Transverse colon (tissue), 4 donors: ENCODE results near the gene SLC43A3. TPM values are rescaled to one million over a fixed set of nuclear protein-coding genes. Genes with fewer than 3 reads are reported as not detected.

ENCODE experiments used
- DNase-seq: peaks from one replicate; pipeline ENCODE4 v3.0.0-alpha.2; 2019
- H3K27ac ChIP-seq, 4 donors: fragments of 200-600 bp; sonication (generic); 2 replicates each; pipeline ENCODE4 v1.5.1; 2016 to 2018; ENCODE audit warnings: inconsistent platforms in 4 of 4
- H3K27me3 ChIP-seq: fragments of 200-600 bp; sonication (generic); 2 replicates; pipeline ENCODE4 v1.5.1; 2017; ENCODE audit warnings: inconsistent platforms
- H3K36me3 ChIP-seq, 4 donors: fragments of 200-600 bp; sonication (generic); 2 replicates each; pipeline ENCODE4 v1.5.1; 2017 to 2019; ENCODE audit warnings: inconsistent platforms in 4 of 4
- H3K4me1 ChIP-seq, 4 donors: fragments of 200-600 bp; sonication (generic); 2 replicates each; pipeline ENCODE4 v1.5.1; 2017 to 2020; ENCODE audit warnings: inconsistent platforms in 4 of 4
- H3K4me3 ChIP-seq, 4 donors: fragments of 200-600 bp; sonication (generic); 1 replicate in 1 of 4; 2 replicates in 3 of 4; pipeline versions ENCODE4 v1.5.1 to v1.6.1; 2017 to 2019; ENCODE audit warnings: inconsistent platforms in 4 of 4
- H3K9me3 ChIP-seq, 2 donors: fragments of 200-600 bp; sonication (generic); 2 replicates each; pipeline ENCODE4 v1.5.1; 2017 to 2019; ENCODE audit warnings: inconsistent platforms in 2 of 2
- EP300 ChIP-seq: sonication (generic); formaldehyde crosslinking; IDR thresholded peaks from one replicate; pipeline ENCODE4 v1.6.1; 2017; ENCODE audit warnings: antibody characterized with exemption, low read depth
- POLR2A ChIP-seq: fragments of 450-650 bp; IDR thresholded peaks from one replicate; pipeline ENCODE4 v1.6.1; 2016; ENCODE audit warnings: antibody characterized with exemption, mild to moderate bottlenecking, moderate library complexity
- POLR2AphosphoS5 ChIP-seq, 3 donors: sonication (generic); formaldehyde crosslinking; IDR thresholded peaks; one replicate each; pipeline ENCODE4 v1.6.1; 2016; ENCODE audit warnings: antibody characterized with exemption in 3 of 3
- WGBS, 2 donors: methylation state at CpG; one replicate each; pipeline ENCODE4 v1.1.5; 2018; ENCODE audit warnings: low coverage in 1 of 2; 5-methylcytosine and 5-hydroxymethylcytosine counted together
- in situ Hi-C, 4 donors: fragments of 200-750 bp; cut with MboI; loops; one replicate each; pipeline versions ENCODE4 v1.15.0 to v1.15.1; 2017; ENCODE audit warnings: low sequenced_read_pairs in 3 of 4, low pct_ligation_motif_present in 1 of 4, low pct_unique_long_range_greater_than_20kb in 1 of 4
- intact Hi-C: fragments of 100-400 bp; cut with DNase I; formaldehyde crosslinking; loops from one replicate; pipeline ENCODE4 v1.15.1; 2023; ENCODE audit warnings: low total_unique reads
- total RNA-seq, 4 donors: library from RNA; depleted of rRNA; stranded (reverse); fragments of >200 nt; gene quantifications; one replicate each; pipeline ENCODE4 v1.1.0, GENCODE V29; 2016
- TF ChIP-seq, protein P1 (sequence below), 5 experiments: fragments of 200-600 bp in 3 of 5; fragments of 450-650 bp in 2 of 5; sonication (generic) in 3 of 5; IDR thresholded peaks; 1 replicate in 2 of 5; 2 replicates in 3 of 5; pipeline ENCODE4 v1.5.1; 2016 to 2017; ENCODE audit warnings: antibody characterized with exemption in 5 of 5, inconsistent platforms in 3 of 5, mild to moderate bottlenecking in 2 of 5, moderate library complexity in 1 of 5

SLC43A3 gene
- total RNA-seq, 4 donors from 2014 or later, result 6.0 to 35.9 (median 19.4) TPM

DNA sequence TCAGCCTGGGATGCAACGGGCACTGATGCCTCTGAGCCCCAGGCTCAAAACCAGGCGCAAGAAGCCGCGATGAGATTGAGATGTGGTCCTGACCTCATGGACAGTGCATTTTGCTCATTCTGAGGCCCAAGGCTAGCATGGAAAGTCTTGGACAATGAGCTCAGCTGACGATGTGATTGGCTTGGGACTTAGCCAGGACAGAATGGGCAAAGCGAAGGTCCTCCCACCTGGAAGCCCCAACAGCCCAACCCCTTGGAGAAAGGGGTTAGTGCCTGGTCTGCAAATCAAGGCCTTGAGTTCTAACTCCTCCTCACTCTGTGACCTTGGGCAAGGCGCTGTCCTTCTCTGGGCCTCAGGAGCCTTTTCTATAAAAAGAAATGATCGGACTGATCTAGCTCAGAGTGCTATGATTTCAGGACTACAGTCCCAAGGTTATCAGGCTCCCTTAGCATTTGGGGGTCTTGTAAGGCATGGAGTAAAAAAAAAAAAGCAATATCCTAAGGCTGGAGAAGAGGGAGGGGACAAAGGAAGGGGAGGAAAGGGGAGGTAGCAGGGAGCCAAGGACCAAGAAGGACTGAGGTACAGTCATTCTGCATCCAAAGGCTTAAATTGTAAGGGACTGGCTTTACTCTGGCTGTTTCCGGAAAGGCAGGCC, 2.7 kb downstream of the SLC43A3 start:
- Histone ChIP-seq H3K27me3 (no peaks in the 10 kb centered on the region), H3K4me1 (peaks cover 18 to 43% (median 29%) of the 10 kb centered on the region in 4 donors), H3K9me3 (no peaks in the 10 kb centered on the region), H3K4me3 (no peak overlapping the region), H3K36me3 (no peaks in the 10 kb centered on the region), H3K27ac (peak overlapping the region; percentile 86 to 94 (median 88))
- intact Hi-C loops (no loop called here), in situ Hi-C loops (no loop called here)
- DNase-seq, result no peak
- 81 to 90% methylated on average over 5 to 9 of the region's 9 CpGs for WGBS, 2 donors
- TF ChIP-seq EP300 (no peak), POLR2A (no peak), POLR2AphosphoS5 (IDR thresholded peaks at IDR 0.05) (no peak)
- TF ChIP-seq, protein P1, sequence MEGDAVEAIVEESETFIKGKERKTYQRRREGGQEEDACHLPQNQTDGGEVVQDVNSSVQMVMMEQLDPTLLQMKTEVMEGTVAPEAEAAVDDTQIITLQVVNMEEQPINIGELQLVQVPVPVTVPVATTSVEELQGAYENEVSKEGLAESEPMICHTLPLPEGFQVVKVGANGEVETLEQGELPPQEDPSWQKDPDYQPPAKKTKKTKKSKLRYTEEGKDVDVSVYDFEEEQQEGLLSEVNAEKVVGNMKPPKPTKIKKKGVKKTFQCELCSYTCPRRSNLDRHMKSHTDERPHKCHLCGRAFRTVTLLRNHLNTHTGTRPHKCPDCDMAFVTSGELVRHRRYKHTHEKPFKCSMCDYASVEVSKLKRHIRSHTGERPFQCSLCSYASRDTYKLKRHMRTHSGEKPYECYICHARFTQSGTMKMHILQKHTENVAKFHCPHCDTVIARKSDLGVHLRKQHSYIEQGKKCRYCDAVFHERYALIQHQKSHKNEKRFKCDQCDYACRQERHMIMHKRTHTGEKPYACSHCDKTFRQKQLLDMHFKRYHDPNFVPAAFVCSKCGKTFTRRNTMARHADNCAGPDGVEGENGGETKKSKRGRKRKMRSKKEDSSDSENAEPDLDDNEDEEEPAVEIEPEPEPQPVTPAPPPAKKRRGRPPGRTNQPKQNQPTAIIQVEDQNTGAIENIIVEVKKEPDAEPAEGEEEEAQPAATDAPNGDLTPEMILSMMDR (IDR thresholded peaks at IDR 0.05), result no peak

DNA sequence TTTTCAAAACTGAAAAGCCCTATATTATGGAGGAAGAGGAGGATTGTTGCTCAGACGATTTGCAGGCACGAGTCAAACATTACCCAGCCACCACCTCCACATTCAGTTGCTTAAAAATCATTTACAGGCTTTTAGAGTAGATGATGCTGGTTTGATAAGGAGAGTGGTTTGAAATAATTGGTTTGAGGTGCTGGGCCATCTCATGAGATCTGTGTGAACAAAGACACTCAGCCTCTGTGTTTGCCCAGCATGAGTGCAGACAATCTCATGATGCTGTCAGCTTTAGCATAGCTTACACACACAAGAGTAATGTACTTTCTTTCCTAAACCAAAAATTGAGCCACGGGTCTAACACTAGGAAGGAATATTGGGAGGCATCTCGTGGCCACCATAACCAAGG, 4.3 kb downstream of the SLC43A3 start:
- intact Hi-C loops (no loop called here), in situ Hi-C loops (no loop called here)
- Histone ChIP-seq H3K4me1 (peaks cover 16 to 38% (median 25%) of the 10 kb centered on the region in 4 donors), H3K4me3 (no peak overlapping the region), H3K27me3 (no peaks in the 10 kb centered on the region), H3K27ac (no peak overlapping the region), H3K9me3 (no peaks in the 10 kb centered on the region), H3K36me3 (peaks cover 0 to 3% (median 0%) of the 10 kb centered on the region in 4 donors)
- WGBS, 2 donors, result 81 to 90% methylated on average over 4 of the region's 4 CpGs
- DNase-seq, result no peak
- TF ChIP-seq, protein P1 (IDR thresholded peaks at IDR 0.05), result no peak
- TF ChIP-seq POLR2AphosphoS5 (IDR thresholded peaks at IDR 0.05) (no peak), POLR2A (no peak), EP300 (no peak)

DNA sequence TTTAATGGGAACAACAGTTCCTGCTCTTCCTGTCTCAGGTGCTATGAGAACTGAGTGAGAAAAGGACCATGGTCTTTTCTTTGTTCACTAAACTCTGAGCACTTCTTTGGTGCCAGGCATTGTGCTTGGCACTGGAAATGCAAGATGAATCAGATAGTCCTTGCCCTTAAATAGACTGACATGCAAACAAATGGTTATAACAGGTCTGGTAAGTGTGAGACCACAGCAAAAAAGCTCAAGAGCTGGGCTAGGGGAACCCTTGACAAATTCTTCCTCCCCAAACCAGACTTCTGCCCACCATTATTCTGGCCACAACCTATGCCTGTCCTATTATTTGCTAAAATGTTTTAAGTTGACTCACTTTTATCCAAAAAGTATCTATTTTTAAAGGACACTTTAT, 5.1 kb downstream of the SLC43A3 start:
- H3K4me3 ChIP-seq, result no peak overlapping the region
- intact Hi-C loops (no loop called here), in situ Hi-C loops (no loop called here)
- H3K36me3 ChIP-seq, result peaks cover 0 to 6% (median 0%) of the 10 kb centered on the region in 4 donors
- peaks cover 8 to 30% (median 19%) of the 10 kb centered on the region in 4 donors for H3K4me1 ChIP-seq
- H3K9me3 ChIP-seq, result no peaks in the 10 kb centered on the region
- no peak overlapping the region for H3K27ac ChIP-seq
- H3K27me3 ChIP-seq, result no peaks in the 10 kb centered on the region
- TF ChIP-seq POLR2A, result no peak
- TF ChIP-seq, protein P1 (IDR thresholded peaks at IDR 0.05), result no peak
- no peak for TF ChIP-seq POLR2AphosphoS5 (IDR thresholded peaks at IDR 0.05)
- TF ChIP-seq EP300, result no peak
- DNase-seq, result no peak

DNA sequence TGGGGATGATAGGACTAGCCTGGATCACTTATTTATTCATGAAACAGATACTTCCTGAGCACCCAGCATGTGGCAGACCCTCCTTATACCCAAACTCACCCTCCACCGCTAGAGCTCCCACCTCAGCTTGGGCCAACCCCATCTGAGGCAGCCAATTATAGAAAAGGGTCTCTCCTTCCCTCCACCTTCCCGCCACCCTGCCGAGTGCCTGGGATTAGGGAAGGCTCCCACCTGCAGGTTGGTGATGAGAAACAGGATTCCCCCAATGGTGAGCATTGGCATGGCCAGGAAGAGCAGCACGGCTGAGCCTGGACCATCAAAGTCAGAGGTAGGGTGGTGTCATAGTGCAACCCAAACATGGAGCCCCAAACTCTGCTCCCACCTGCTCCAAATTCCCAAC, 5.9 kb downstream of the SLC43A3 start:
- Histone ChIP-seq H3K9me3 (no peaks in the 10 kb centered on the region), H3K27me3 (no peaks in the 10 kb centered on the region), H3K36me3 (peaks cover 0 to 6% (median 0%) of the 10 kb centered on the region in 4 donors), H3K27ac (no peak overlapping the region), H3K4me3 (no peak overlapping the region), H3K4me1 (peaks cover under 1 to 22% (median 13%) of the 10 kb centered on the region in 4 donors)
- no peak for DNase-seq
- TF ChIP-seq EP300 (no peak), POLR2A (no peak), POLR2AphosphoS5 (IDR thresholded peaks at IDR 0.05) (no peak)
- TF ChIP-seq, protein P1 (IDR thresholded peaks at IDR 0.05), result no peak
- intact Hi-C loops (no loop called here), in situ Hi-C loops (no loop called here)
- WGBS, 2 donors, result 96% methylated on average over 4 of the region's 4 CpGs; no CpG with 5 or more reads in 1 of the 2 donors
